Nucleus accumbens (tissue), 56 donors: ENCODE data around the gene TMEM272.

Experiments used
- DNase-seq, 56 donors: peaks; one replicate each; lab custom pipeline; 2025; lab: John Stamatoyannopoulos, UW

Gene TMEM272

GRCh38 chr13:51856027-51856736 lies 11.2 kb upstream of the TMEM272 start:
- DNase-seq = no peak

DNA sequence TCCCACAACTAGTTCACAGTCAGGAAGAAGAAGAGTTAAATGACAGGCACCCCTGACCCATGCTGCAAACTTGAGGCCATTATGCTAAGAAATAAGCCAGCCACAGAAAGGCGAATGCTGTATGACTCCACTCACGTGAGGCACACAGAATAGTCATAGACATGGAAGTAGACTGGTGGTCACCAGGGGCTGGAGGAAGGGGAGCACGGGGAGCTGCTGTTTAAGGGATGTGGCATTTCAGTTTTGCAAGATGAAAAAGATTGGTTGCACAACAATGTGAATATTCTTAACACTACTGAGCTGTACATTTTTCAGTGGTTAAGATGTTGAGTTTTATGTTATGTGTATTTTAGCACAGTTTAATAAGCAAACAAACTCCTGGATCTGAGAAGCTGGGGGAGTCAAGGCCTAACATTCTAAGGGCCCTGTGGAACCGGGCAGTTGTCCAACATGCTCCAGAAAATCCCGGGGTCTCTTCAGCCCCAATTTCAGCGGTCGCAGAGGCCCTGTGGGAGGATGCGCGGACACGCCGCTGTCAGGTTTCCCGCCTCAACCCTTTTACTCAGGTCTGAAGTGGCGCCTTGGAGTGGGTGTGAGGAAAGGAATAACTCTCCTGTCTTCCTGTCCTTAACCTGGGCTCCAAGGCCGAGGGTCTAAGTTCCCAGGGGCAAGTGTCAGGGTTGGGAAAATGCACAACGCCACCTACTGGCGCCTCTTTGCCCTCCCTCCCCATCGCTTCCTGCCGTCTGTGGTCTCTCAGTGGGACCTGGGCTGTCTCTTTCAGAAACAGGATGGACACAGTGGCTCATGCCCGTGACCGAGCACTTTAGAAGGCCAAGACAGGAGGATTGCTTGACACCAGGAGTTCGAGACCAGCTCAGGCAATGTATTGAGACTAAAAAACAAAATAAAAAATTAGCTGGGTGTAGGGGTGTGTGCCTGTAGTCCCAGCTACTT lies 4.4 kb upstream of the TMEM272 start:
- no peak for DNase-seq

- no peak for DNase-seq
Observed at GRCh38 chr13:51848674-51849073, 3.7 kb upstream of the TMEM272 start.

GRCh38 chr13:51846756-51847155 lies 1.8 kb upstream of the TMEM272 start:
- no peak for DNase-seq

DNA sequence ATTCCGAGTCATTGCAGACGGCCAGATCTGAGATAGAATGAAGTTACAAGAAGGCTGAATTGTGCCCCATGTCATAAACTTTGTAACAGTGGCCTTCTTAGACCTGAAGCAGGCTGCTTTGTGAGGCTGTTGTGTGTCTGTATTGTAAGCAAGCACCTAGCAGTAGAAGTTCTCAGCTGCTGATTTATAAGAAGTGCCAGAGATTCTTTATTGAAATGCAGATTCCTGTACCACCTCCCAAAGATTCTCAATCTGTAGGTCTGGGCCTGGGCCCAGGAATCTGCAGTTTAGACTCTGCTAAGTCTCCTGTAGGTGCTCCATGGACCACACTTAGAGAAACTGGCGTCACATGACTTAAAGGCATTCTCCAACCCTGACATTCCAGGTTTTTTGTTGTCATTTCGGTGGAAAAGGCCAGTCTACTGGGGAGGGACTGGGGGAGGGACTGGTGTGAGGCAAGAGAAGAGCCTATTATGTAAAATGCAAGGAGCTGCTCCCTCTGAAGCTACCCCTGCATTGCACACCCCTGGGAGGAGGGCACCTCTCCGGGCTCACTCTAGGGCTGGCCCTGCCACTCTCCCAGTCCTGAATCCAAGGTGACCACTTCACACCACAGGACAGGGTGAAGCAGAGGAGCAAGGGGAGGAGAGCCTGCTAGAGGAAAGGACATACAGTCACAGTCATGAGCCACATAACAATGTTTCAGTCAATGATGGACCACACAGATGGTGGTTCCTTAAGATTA lies 769 bp upstream of the TMEM272 start:
- DNase-seq = no peak

GRCh38 chr13:51843529-51843928 lies 1.4 kb downstream of the TMEM272 start:
- DNase-seq = no peak

DNA sequence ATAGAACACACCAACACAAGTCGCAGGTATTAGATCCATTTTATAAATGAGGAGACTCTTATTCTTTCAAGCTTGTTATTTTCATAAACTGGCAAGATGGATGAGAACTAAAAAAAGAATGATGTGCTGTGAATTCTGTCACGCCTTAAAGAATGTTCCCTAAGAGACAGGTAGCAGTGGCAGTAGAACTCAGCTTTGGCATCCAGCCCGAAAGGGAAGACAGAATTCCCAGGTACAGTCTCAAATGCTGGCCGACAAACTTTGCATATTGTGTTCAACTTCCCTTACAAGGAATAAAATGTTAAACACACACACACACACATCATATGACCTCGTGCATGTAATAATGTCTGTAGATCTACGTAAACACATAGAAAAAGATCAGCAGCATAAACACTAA lies 3.2 kb downstream of the TMEM272 start:
- DNase-seq = peak in 4 of 56 donors; percentile 14 to 31 (median 19)

- DNase-seq = no peak
Observed at GRCh38 chr13:51840917-51841316, 4.1 kb downstream of the TMEM272 start.

DNA sequence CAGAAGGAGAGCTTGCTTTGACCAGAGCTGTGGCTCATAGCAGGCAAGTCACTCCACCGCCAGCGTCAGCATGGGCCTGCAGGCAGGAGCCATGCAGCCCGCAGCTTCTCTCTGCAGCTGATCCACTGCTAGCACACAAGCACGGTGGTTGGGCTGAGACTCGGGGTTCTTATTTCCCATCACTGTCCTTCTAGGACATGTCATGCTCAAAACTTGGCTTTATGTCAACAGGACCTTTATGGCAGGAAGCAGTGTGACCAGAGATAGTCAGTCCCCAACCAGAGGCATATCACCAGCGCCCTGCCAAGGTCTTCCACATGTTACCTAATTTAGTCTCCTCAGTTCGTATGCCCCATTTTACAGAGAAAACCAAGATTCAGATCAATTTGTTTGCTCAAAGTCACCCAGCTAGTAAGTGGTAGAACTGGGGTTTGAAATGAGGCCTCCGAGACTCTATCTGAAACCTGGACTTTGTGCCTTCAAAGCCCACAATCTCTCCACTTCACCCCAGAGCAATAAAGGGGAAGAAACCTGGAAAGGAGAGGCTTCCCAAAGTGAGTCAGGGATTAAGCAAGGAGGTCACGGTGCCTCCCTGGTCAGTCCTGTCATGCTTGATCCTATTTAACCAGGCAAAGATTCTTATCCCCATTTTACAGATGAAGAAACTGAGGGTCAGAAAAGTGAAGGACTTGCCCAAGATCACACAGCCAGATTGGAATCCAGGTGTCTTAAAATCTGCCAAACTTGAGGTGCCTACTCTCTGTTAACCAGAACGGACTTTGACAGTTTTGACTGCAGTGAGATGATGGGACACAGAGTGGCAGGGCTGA lies 5.1 kb downstream of the TMEM272 start:
- DNase-seq = no peak

- no peak for DNase-seq
Observed at GRCh38 chr13:51838240-51838846, 6.6 kb downstream of the TMEM272 start.

- DNase-seq = no peak
Observed at GRCh38 chr13:51837016-51837415, 8.0 kb downstream of the TMEM272 start.

- DNase-seq = peak in 1 of 56 donors; percentile 23
Observed at GRCh38 chr13:51834581-51835171, 10.3 kb downstream of the TMEM272 start.

GRCh38 chr13:51833980-51834379 lies 11.0 kb downstream of the TMEM272 start:
- DNase-seq = no peak

- DNase-seq = peak in 4 of 56 donors; percentile 5 to 34 (median 25)
Observed at GRCh38 chr13:51832471-51833152, 12.4 kb downstream of the TMEM272 start.

- no peak for DNase-seq
Observed at GRCh38 chr13:51831519-51831918, 13.5 kb downstream of the TMEM272 start.

DNA sequence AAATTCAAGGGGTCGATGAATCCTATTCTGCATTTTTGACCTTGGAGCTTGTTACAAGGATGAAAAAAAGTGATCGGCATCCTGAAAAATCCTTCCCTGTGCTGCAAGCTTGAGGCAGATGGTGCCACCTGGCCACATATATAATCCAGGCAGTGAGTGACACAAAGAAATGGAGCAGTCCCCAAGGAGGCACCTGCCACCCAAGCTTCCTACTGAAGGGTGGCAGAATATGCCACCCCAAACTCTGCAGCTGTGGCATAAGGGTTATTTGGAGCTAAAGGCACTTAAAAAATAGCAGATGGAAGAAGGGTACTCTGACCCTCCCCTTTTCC lies 15.4 kb downstream of the TMEM272 start:
- no peak for DNase-seq

DNA sequence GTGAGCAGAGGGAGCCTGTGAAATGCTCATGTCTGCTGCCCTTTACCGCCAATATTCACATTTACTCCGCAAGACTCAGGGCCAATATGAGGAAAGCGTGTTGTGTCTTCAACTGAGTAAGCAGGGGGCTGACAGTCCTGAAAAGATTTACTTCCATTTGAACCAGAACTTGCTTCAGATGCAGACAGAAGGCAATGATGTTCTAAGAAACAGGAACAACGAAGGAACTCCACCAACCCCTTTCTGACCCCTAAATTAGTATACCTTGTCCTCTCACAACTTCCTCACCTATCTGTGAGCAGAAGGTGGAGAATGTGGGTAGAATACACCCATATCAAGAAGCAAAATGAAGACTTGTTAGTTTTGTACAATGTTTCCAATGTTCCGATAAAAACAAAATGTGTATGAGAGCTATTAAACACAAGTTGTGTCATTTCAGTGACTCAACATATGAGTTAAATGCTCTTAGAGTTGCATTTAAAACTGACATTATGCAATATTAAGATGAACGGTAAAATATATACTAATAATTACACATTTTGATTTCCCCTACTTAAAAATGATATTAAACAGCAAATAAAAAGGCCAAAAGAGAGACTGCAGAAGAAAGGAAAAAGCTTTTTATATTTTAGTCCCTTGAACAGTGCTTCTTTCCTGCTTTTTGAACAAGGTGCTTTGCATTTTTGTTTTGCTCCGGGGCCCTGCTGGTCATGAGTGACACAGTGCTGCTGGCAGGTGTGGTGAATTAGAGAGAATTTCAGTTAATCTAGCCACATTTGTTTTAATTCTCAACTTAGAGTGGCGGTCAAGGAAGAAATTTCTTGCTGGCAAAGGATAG lies 16.0 kb downstream of the TMEM272 start:
- no peak for DNase-seq

DNA sequence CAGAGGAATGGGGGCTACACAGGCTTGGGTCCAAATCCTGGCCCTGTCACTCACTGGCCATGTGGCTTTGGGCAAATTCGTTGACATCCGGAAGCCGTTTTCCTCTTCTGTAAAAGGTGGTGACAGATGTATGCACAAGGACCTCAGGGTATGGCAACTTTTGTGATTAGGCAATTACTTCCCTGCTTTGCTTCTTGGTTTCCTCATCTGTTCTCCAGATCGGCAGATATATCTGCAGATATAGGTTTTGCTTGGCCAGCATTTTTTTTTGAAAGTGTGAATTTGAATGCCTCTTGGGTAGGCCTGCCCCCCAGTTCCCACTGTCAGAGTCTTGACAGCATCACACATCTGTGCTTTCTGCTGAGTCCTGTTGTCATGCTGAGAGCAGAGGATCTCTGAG lies 17.7 kb downstream of the TMEM272 start:
- no peak for DNase-seq
